Uterus (tissue), 4 donors: Measurements from ENCODE around the gene TUBA1A. TPM values are rescaled to one million over a fixed set of nuclear protein-coding genes. Genes with fewer than 3 reads are reported as not detected.
A peak's percentile ranks its signal among the peaks of the same experiment; 100 is the strongest.

Experiments used
- DNase-seq, 2 donors: peaks; one replicate each; pipeline ENCODE4 v3.0.0-alpha.2; 2019 to 2020
- H3K27ac ChIP-seq, 2 donors: fragments of 200-600 bp; sonication (generic); 1 replicate in 1 of 2; 2 replicates in 1 of 2; pipeline ENCODE4 v1.5.1; 2016 to 2018
- H3K27me3 ChIP-seq, 2 donors: fragments of 200-600 bp; sonication (generic); one replicate each; pipeline ENCODE4 v1.5.1; 2018 to 2019; ENCODE audit warnings: control low read depth in 1 of 2
- H3K36me3 ChIP-seq, 2 donors: fragments of 200-600 bp; sonication (generic); one replicate each; pipeline ENCODE4 v1.5.1; 2019; ENCODE audit warnings: control low read depth in 1 of 2
- H3K4me1 ChIP-seq, 2 donors: fragments of 200-600 bp; sonication (generic); one replicate each; pipeline ENCODE4 v1.5.1; 2018 to 2019; ENCODE audit warnings: control low read depth in 1 of 2
- H3K4me3 ChIP-seq, 2 donors: fragments of 200-600 bp; sonication (generic); 1 replicate in 1 of 2; 2 replicates in 1 of 2; pipeline ENCODE4 v1.5.1; 2018 to 2019; ENCODE audit warnings: mild to moderate bottlenecking in 1 of 2
- H3K9me3 ChIP-seq, 2 donors: fragments of 200-600 bp; sonication (generic); one replicate each; pipeline ENCODE4 v1.5.1; 2019; ENCODE audit warnings: control low read depth in 1 of 2
- POLR2A ChIP-seq, 2 donors: fragments of 450-650 bp; IDR thresholded peaks; one replicate each; pipeline ENCODE4 v1.6.1; 2016; ENCODE audit warnings: antibody characterized with exemption in 2 of 2, mild to moderate bottlenecking in 1 of 2, moderate library complexity in 1 of 2
- intact Hi-C: fragments of 100-400 bp; cut with DNase I; formaldehyde crosslinking; loops from one replicate; pipeline ENCODE4 v1.15.1; 2023; ENCODE audit warnings: low total_unique reads
- total RNA-seq, 4 donors: library from RNA; depleted of rRNA in 3 of 4; stranded (reverse); fragments of >200 nt in 3 of 4; gene quantifications; one replicate each; pipeline versions ENCODE4 v1.1.0 to v1.2.4, GENCODE V29; 2014 to 2023
- TF ChIP-seq, protein P1 (sequence below), 4 experiments: fragments of 200-600 bp in 2 of 4; fragments of 450-650 bp in 2 of 4; sonication (generic) in 2 of 4; IDR thresholded peaks; one replicate each; pipeline ENCODE4 v1.5.1; 2016 to 2019; ENCODE audit warnings: antibody characterized with exemption in 4 of 4, mild to moderate bottlenecking in 2 of 4, moderate library complexity in 1 of 4
- donor health status: DM: yes; HTN: yes; CAD: no.

Gene TUBA1A
- total RNA-seq, 4 donors from 2014 or later: 241 to 900 (median 352) TPM

- no peaks in the 10 kb centered on the region for H3K4me1 ChIP-seq
- intact Hi-C loops: no loop called here
- no peak for TF ChIP-seq POLR2A (IDR thresholded peaks at IDR 0.05)
- TF ChIP-seq, protein P1, sequence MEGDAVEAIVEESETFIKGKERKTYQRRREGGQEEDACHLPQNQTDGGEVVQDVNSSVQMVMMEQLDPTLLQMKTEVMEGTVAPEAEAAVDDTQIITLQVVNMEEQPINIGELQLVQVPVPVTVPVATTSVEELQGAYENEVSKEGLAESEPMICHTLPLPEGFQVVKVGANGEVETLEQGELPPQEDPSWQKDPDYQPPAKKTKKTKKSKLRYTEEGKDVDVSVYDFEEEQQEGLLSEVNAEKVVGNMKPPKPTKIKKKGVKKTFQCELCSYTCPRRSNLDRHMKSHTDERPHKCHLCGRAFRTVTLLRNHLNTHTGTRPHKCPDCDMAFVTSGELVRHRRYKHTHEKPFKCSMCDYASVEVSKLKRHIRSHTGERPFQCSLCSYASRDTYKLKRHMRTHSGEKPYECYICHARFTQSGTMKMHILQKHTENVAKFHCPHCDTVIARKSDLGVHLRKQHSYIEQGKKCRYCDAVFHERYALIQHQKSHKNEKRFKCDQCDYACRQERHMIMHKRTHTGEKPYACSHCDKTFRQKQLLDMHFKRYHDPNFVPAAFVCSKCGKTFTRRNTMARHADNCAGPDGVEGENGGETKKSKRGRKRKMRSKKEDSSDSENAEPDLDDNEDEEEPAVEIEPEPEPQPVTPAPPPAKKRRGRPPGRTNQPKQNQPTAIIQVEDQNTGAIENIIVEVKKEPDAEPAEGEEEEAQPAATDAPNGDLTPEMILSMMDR (IDR thresholded peaks at IDR 0.05): no peak
- H3K9me3 ChIP-seq: no peaks in the 10 kb centered on the region
- no peak overlapping the region for H3K27ac ChIP-seq
- no peaks in the 10 kb centered on the region for H3K27me3 ChIP-seq
- H3K36me3 ChIP-seq: no peaks in the 10 kb centered on the region
- no peak overlapping the region for H3K4me3 ChIP-seq
- no peak for DNase-seq
These were observed 36.8 kb upstream of the TUBA1A start for GRCh38 chr12:49225576-49226166.

GRCh38 chr12:49223590-49224369, 34.9 kb upstream of the TUBA1A start:
- Histone ChIP-seq H3K4me3 (no peak overlapping the region), H3K9me3 (no peaks in the 10 kb centered on the region), H3K27ac (peak overlapping the region; percentile 79 to 88), H3K27me3 (no peaks in the 10 kb centered on the region), H3K4me1 (no peaks in the 10 kb centered on the region), H3K36me3 (no peaks in the 10 kb centered on the region)
- intact Hi-C loops: no loop called here
- TF ChIP-seq POLR2A (IDR thresholded peaks at IDR 0.05): no peak
- TF ChIP-seq, protein P1 (IDR thresholded peaks at IDR 0.05): no peak
- no peak for DNase-seq

GRCh38 chr12:49223122-49223521, 34.2 kb upstream of the TUBA1A start:
- Histone ChIP-seq H3K27ac (peak overlapping the region; percentile 79 to 88), H3K9me3 (no peaks in the 10 kb centered on the region), H3K36me3 (no peaks in the 10 kb centered on the region), H3K27me3 (no peaks in the 10 kb centered on the region), H3K4me1 (no peaks in the 10 kb centered on the region), H3K4me3 (no peak overlapping the region)
- no peak for DNase-seq
- intact Hi-C loops: no loop called here
- TF ChIP-seq POLR2A (IDR thresholded peaks at IDR 0.05): no peak
- TF ChIP-seq, protein P1 (IDR thresholded peaks at IDR 0.05): no peak

GRCh38 chr12:49220972-49221371, 32.1 kb upstream of the TUBA1A start:
- Histone ChIP-seq H3K4me1 (no peaks in the 10 kb centered on the region), H3K9me3 (no peaks in the 10 kb centered on the region), H3K4me3 (no peak overlapping the region), H3K36me3 (no peaks in the 10 kb centered on the region), H3K27ac (no peak overlapping the region), H3K27me3 (no peaks in the 10 kb centered on the region)
- intact Hi-C loops: no loop called here
- no peak for DNase-seq
- TF ChIP-seq, protein P1 (IDR thresholded peaks at IDR 0.05): no peak
- TF ChIP-seq POLR2A (IDR thresholded peaks at IDR 0.05): no peak

GRCh38 chr12:49219417-49220026, 30.6 kb upstream of the TUBA1A start:
- Histone ChIP-seq H3K9me3 (no peaks in the 10 kb centered on the region), H3K36me3 (no peaks in the 10 kb centered on the region), H3K4me1 (peaks cover 0 to 3% of the 10 kb centered on the region in 2 donors), H3K27me3 (no peaks in the 10 kb centered on the region), H3K4me3 (no peak overlapping the region), H3K27ac (no peak overlapping the region)
- intact Hi-C loops: no loop called here
- DNase-seq: no peak
- TF ChIP-seq, protein P1 (IDR thresholded peaks at IDR 0.05): no peak
- TF ChIP-seq POLR2A (IDR thresholded peaks at IDR 0.05): no peak
